Hematopoietic multipotent progenitor cell treated with erythropoietin and hydrocortisone succinate and interleukin-3 and kit ligand, for 6 days (in vitro differentiated cells): Measurements from ENCODE around the gene ELN.

Source experiments
- DNase-seq: peaks from one replicate; pipeline ENCODE4 v3.0.0-alpha.2; 2015

The ELN gene

GRCh38 chr7:74064696-74065095, 36.7 kb downstream of the ELN start:
- no peak for DNase-seq

GRCh38 chr7:74066626-74067025, 38.7 kb downstream of the ELN start:
- no peak for DNase-seq

GRCh38 chr7:74068378-74069085, 40.6 kb downstream of the ELN start:
- DNase-seq = no peak

GRCh38 chr7:74069086-74069541, 41.1 kb downstream of the ELN start:
- DNase-seq = no peak

GRCh38 chr7:74069790-74070618, 42.0 kb downstream of the ELN start:
- no peak for DNase-seq

- DNase-seq = no peak
Measured at GRCh38 chr7:74070619-74070921, 42.6 kb downstream of the ELN start.

GRCh38 chr7:74071121-74071520, 43.1 kb downstream of the ELN start:
- DNase-seq = no peak

GRCh38 chr7:74074770-74075169, 46.8 kb downstream of the ELN start:
- no peak for DNase-seq

- no peak for DNase-seq
Measured at GRCh38 chr7:74078461-74078860, 50.5 kb downstream of the ELN start.

- DNase-seq = no peak
Measured at GRCh38 chr7:74082770-74083116, 54.8 kb downstream of the ELN start.

GRCh38 chr7:74083117-74083876, 55.3 kb downstream of the ELN start, which contains the start of gene LIMK1:
LIMK1 (plus strand) TSS chr7:74083804; CDS start chr7:74083991, 187 bp downstream.
- DNase-seq = peak; percentile 87

- DNase-seq = peak; percentile 72
Measured at GRCh38 chr7:74083928-74084721, 56.2 kb downstream of the ELN start.

- no peak for DNase-seq
Measured at GRCh38 chr7:74084722-74085578, 57.0 kb downstream of the ELN start.

- no peak for DNase-seq
Measured at GRCh38 chr7:74087791-74088453, 59.9 kb downstream of the ELN start.

GRCh38 chr7:74092321-74092963, 64.5 kb downstream of the ELN start:
- DNase-seq = peak; percentile 14

- peak; percentile 70 for DNase-seq
Measured at GRCh38 chr7:74092964-74093471, 65.0 kb downstream of the ELN start.

GRCh38 chr7:74093671-74094223, 65.8 kb downstream of the ELN start:
- DNase-seq = peak; percentile 14

- DNase-seq = peak; percentile 83
Measured at GRCh38 chr7:74094224-74095101, 66.5 kb downstream of the ELN start.

- no peak for DNase-seq
Measured at GRCh38 chr7:74095135-74095534, 67.2 kb downstream of the ELN start.
